ENCODE results near the gene ZNF207. TPM values are rescaled to one million over a fixed set of nuclear protein-coding genes. Genes with fewer than 3 reads are reported as not detected.
"Not testable (repeated sequence)": the region's sequence is repeated elsewhere in the genome, so short reads cannot be mapped to it uniquely, and the experiment has no call there.

ZNF207 gene
- polyA plus RNA-seq, 4 donors: 170 to 300 (median 246) TPM

DNA sequence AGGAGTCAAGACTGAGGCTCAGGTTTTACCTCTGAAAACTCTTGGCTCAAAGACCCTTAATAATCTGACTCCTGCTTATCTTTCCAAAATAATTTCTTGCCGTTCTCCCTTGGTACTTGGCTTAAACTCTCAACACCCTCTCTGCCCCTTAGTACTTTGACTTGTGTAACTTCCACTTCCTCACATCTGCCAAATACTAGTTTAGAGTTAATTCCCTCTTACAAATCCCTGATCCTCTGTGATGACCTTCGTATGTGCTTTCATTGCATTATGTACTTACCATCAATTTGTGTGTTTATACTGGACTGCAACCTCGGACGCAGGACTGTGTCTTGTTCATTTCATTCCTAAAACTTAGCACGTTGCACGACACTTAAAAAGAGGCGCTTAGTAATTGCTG lies 35.2 kb downstream of the ZNF207 start:
- DNase-seq (ENCODE audit: low read depth in 4 of 4, low spot score in 2 of 4): no peak

DNA sequence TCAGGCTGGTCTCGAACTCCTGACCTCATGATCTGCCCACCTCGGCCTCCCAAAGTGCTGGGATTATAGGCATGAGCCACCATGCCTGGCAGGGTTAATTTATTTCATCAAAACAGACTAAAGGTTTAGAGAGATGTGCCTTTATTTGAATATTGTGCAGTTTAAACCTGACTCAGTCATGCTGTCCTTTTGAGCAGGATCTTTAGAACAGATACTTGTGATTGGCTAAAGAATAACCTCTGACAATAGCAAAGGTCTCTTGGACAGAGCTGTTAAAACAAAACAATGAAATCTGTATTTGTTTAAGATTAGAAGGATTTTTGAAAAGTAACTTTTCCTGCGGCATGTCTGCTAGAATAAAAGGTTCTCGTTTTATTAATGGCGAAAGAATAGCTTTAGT lies 36.0 kb downstream of the ZNF207 start:
- DNase-seq (ENCODE audit: low read depth in 4 of 4, low spot score in 2 of 4): no peak

DNA sequence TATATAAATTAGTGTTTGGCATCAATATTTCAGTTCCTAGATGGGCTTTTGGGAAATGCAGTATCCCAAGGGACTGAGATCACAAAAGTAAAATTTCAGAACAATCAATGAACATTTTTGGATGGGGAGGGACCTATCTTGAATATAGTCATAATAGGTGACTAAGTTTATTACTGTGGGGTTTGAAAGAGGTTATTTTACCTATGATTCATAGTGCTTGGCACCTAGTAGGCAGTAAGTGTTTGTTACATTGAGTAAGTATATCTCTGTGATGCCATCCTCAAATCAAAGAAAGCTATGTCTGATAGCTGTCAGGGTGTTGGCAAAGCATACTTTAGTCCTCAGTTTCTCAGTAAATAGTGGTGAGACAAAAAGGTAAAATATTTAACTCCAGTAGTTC lies 36.9 kb downstream of the ZNF207 start:
- no peak for DNase-seq (ENCODE audit: low read depth in 4 of 4, low spot score in 2 of 4)

DNA sequence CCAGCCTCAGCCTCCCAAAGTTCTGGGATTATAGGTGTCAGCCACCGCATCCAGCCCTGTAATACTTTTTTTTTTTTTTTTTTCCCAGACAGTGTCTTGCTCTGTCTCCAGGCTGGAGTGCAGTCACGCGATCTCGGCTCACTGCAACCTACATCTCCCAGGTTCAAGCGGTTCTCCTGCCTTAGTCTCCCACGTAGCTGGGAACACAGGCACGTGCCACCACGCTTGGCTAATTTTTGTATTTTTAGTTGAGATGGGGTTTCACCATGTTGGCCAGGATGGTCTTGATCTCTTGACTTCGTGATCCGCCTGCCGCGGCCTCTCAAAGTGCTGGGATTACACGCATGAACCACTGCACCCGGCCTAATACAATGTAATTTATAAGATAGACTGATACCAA lies 38.2 kb downstream of the ZNF207 start:
- DNase-seq (ENCODE audit: low read depth in 4 of 4, low spot score in 2 of 4): not testable (repeated sequence)

DNA sequence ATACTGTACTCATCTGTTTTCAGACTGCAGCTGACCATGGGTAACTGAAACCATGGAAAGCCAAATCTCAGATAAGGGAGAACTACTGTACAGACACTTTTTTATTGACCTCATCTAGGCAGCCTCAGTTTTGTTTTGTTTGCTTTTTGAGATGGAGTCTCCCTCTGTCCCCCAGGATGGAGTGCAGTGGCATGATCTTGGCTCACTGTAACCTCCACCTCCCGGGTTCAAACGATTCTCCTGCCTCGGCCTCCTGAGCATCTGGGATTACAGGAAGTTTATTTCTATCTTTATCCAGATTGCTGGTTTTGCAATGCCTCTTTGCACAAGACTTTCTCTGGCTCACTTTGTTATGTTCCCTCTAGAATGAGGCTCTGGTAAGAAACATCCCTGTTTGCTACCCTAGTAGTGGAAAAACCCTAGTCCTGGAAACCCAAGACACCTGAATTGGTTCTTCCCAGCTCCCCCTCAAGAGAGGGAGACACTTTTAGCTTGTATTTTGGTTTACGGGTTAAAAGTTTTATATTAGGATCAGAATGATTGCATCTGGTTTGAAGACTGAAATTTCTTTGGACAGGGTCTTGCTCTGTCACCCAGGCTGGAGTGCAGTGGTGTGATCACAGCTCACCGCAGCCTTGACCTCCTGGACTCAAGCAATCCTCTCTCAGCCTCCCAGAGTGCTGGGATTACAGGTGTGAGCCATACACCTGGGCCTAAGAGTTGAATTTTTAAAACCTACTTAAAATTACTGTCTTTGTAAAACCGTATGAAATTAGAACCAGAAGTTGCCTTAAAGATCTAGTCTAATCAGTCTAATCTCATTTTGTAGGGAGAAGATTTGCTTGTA lies 38.9 kb downstream of the ZNF207 start:
- no peak for DNase-seq (ENCODE audit: low read depth in 4 of 4, low spot score in 2 of 4)

DNA sequence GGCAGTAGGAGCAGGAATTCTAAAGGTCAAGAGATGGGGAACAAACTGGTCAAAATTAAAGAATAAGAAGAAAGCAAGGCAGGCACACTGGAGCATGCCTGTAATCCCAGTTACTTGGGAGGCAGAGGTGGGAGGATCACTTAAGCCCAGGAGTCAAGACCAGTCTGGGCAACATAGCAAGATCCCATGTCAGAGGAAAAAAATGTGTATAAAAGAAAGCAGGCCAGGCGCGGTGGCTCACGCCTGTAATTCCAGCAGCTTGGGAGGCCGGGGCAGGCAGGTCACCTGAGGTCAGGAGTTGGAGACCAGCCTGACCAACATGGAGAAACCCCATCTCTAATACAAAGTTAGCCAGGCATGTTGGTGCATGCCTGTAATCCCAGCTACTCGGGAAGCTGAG lies 43.9 kb downstream of the ZNF207 start:
- DNase-seq (ENCODE audit: low read depth in 4 of 4, low spot score in 2 of 4): no peak

DNA sequence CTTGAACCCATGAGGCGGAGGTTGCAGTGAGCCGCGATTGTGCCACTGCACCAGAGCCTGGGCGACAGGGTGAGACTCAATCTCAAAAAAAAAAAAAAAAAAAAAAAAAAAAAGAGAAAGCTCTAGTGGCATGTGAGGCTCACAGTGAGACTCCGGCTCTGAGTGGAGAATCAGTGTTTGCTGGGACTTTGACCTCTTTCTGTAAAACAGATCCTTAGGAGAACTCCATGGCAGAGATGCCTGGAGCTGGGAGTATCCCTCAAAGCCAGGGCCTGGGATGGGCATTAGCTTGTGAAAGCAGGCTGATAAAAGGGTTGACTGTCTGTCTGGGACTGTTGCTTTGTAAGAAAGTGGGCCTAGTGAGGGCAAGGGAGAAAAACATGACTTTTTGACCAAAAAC lies 46.4 kb downstream of the ZNF207 start:
- no peak for DNase-seq (ENCODE audit: low read depth in 4 of 4, low spot score in 2 of 4)

DNA sequence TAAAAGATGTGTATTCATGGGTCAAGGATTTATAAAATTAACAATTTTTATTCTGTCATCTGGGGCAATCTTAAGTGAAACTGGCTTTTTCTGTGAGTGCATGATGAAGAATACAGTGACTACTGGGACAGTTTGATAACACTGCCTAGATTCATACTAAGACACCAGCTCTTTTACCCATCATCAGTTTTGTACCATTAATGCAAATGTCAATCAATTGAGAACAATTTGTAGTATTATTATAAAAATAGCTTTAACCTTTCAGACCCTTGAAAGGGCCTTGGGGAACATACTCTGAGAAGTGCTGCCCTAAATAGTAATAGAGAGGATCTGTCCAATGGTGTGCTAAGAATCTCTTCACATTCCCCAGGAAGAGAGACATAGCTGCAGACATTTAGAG lies 49.0 kb downstream of the ZNF207 start:
- DNase-seq (ENCODE audit: low read depth in 4 of 4, low spot score in 2 of 4): no peak

DNA sequence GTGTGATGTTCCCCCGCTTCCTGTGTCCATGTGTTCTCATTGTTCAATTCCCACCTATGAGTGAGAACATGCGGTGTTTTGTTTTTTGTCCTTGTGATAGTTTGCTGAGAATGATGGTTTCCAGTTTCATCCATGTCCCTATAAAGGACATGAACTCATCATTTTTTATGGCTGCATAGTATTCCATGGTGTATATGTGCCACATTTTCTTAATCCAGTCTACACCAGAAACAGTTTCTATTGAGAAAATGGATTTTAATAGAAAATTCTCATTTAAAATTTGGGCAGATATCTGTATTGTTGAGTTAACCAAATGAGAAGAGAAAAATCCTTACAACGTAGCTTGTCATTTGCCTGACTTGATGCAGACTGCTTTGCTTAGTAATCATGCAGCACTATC lies 60.1 kb downstream of the ZNF207 start:
- DNase-seq (ENCODE audit: low read depth in 4 of 4, low spot score in 2 of 4): not testable (repeated sequence)

DNA sequence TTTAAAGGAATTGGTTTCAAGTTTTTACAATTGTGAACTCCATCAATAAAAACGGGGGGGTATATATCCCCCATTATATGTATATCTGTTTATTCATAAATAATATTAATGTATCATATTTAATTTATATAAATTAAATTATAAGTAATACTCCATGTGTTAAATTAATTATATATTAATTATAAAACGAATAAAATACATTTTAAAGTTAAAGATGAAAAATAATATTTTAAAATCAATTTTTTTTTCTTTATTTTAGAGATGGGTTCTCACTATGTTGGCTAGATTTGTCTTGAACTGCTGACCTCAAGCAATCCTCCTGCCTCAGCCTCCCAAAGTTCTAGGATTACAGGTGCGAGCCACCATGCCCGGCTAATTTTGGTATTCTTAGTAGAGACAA lies 76.9 kb downstream of the ZNF207 start:
- DNase-seq (ENCODE audit: low read depth in 4 of 4, low spot score in 2 of 4): no peak

DNA sequence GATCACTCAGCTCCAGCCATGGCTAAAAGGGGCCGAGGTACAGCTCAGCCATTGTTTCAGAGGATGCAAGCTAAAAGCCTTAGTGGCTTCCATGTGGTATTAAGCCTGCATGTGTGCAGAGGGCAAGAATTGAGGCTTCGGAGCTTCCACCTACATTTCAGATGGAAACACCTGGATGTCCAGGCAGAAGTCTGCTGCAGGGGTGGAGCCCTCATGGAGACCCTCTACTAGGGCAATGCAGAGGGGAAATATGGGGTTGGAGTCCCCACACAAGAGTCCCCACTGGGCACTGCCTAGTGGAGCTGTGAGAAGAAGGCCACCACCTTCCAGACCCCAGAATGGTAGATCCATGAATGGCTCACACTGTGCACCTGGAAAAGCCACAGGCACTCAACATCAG lies 79.6 kb downstream of the ZNF207 start:
- no peak for DNase-seq (ENCODE audit: low read depth in 4 of 4, low spot score in 2 of 4)

Other genes starting within 250 kb of the ZNF207 start
- 10 to 100 TPM; 46.0 to 61.2 (median 52.5) TPM for gene RHOT1, start 207.7 kb upstream of the ZNF207 start, polyA plus RNA-seq (ENCODE audit: insufficient read length in 4 of 4)
- gene RHBDL3, start 84.3 kb upstream of the ZNF207 start, polyA plus RNA-seq (ENCODE audit: insufficient read length in 4 of 4): 1 to 10 TPM; 1.2 to 1.8 (median 1.6) TPM
- 10 to 100 TPM; 38.6 to 59.7 (median 42.8) TPM for gene C17orf75, start 8.0 kb upstream of the ZNF207 start, polyA plus RNA-seq (ENCODE audit: insufficient read length in 4 of 4)
- gene PSMD11, start 94.4 kb downstream of the ZNF207 start, polyA plus RNA-seq (ENCODE audit: insufficient read length in 4 of 4): 100 to 1,000 TPM in 1 of 4 donors, 10 to 100 TPM in 3; 95.7 to 107 (median 97.4) TPM
- 1 to 10 TPM; 4.2 to 5.7 (median 4.7) TPM for gene CDK5R1, start 136.8 kb downstream of the ZNF207 start, polyA plus RNA-seq (ENCODE audit: insufficient read length in 4 of 4)